ENCODE measurements around the gene CCDC171.

DNA sequence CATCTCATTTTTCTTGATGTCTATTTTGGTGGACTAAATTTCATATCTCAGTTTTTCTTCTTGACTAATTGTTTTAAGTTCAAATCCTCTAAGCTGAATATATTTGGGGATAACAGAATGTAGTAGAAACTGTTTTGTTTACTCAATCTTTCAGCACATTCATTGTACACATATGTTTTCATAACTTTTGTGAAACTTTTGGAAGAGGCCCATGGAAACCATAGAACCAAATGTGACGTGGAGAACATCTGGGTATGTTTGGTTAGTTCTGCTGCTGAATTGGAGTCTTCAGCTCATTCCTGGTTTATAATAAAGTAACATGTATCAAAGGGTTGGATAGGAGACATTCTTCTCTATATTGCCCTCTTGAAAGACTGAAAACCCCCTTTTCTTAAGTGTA lies 88.4 kb downstream of the CCDC171 start:
- TF ChIP-seq, protein P1, sequence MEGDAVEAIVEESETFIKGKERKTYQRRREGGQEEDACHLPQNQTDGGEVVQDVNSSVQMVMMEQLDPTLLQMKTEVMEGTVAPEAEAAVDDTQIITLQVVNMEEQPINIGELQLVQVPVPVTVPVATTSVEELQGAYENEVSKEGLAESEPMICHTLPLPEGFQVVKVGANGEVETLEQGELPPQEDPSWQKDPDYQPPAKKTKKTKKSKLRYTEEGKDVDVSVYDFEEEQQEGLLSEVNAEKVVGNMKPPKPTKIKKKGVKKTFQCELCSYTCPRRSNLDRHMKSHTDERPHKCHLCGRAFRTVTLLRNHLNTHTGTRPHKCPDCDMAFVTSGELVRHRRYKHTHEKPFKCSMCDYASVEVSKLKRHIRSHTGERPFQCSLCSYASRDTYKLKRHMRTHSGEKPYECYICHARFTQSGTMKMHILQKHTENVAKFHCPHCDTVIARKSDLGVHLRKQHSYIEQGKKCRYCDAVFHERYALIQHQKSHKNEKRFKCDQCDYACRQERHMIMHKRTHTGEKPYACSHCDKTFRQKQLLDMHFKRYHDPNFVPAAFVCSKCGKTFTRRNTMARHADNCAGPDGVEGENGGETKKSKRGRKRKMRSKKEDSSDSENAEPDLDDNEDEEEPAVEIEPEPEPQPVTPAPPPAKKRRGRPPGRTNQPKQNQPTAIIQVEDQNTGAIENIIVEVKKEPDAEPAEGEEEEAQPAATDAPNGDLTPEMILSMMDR (IDR thresholded peaks at IDR 0.05), result no peak
- no peak for TF ChIP-seq EP300 (IDR thresholded peaks at IDR 0.05)
- TF ChIP-seq POLR2A (IDR thresholded peaks at IDR 0.05), result no peak

Measured in suprapubic skin (tissue), 3 donors.